Activated CD8-positive, alpha-beta T cell treated with anti-CD3 and anti-CD28 coated beads for 36 hours (primary cell): Measurements from ENCODE around the gene DIO3. TPM values are rescaled to one million over a fixed set of nuclear protein-coding genes. Genes with fewer than 3 reads are reported as not detected.

ENCODE experiments used
- ATAC-seq: fragments of 200-7000 bp; cut with Tn5 transposase; one replicate; pipeline ENCODE4 v1.10.0; 2021; ENCODE audit warnings: mild to moderate bottlenecking, moderate library complexity
- CTCF ChIA-PET: fragments of 350-600 bp; sonication (Branson Sonifier 250); formaldehyde crosslinking; loops from one replicate; lab custom pipeline; 2021; ENCODE audit warnings: antibody characterized with exemption; lab: Charles Lee
- POLR2A ChIA-PET: fragments of 350-600 bp; sonication (Branson Sonifier 250); formaldehyde crosslinking; loops from one replicate; lab custom pipeline; 2021; ENCODE audit warnings: antibody characterized with exemption; lab: Charles Lee
- DNase-seq: peaks from one replicate; pipeline ENCODE4 v3.0.0-alpha.2; 2020
- H3K27ac Mint-ChIP-seq: one replicate; pipeline ENCODE4 v1.8.0; 2021; ENCODE audit warnings: mild to moderate bottlenecking, mixed read lengths
- H3K27me3 Mint-ChIP-seq: one replicate; pipeline ENCODE4 v1.8.0; 2021; ENCODE audit warnings: mixed read lengths
- H3K36me3 Mint-ChIP-seq: one replicate; pipeline ENCODE4 v1.8.0; 2021; ENCODE audit warnings: low read depth, mixed read lengths
- H3K4me1 Mint-ChIP-seq: one replicate; pipeline ENCODE4 v1.8.0; 2021; ENCODE audit warnings: low read depth, mixed read lengths
- H3K4me3 Mint-ChIP-seq: one replicate; pipeline ENCODE4 v1.8.0; 2021; ENCODE audit warnings: mild to moderate bottlenecking, moderate library complexity, mixed read lengths
- H3K9me3 Mint-ChIP-seq: one replicate; pipeline ENCODE4 v1.8.0; 2021; ENCODE audit warnings: mixed read lengths
- CTCF ChIP-seq: fragments of 200-600 bp; IDR thresholded peaks from one replicate; pipeline ENCODE4 v1.8.0; 2022; ENCODE audit warnings: antibody characterized with exemption, mild to moderate bottlenecking
- intact Hi-C: fragments of 100-400 bp; cut with micrococcal nuclease; formaldehyde crosslinking; loops from one replicate; pipeline ENCODE4 v1.10.0; 2022
- total RNA-seq, 2 experiments: library from RNA; stranded (reverse); gene quantifications; one replicate each; pipeline ENCODE4 v1.2.3, GENCODE V29; 2021

Gene DIO3
- total RNA-seq, 2 experiments from 2014 or later: not detected

GRCh38 chr14:101604228-101604934, 43.1 kb downstream of the DIO3 start:
- Mint-ChIP-seq H3K9me3 (no peaks in the 10 kb centered on the region), H3K36me3 (no peaks in the 10 kb centered on the region), H3K4me3 (no peak overlapping the region), H3K4me1 (no peaks in the 10 kb centered on the region), H3K27ac (no peak overlapping the region), H3K27me3 (peaks cover 15% of the 10 kb centered on the region)
- DNase-seq: no peak
- CTCF ChIA-PET: no interaction called here
- TF ChIP-seq CTCF: no peak
- POLR2A ChIA-PET: no interaction called here
- intact Hi-C loops: no loop called here
- ATAC-seq: no peak

GRCh38 chr14:101604935-101605780, 43.9 kb downstream of the DIO3 start:
- Mint-ChIP-seq H3K36me3 (no peaks in the 10 kb centered on the region), H3K4me1 (no peaks in the 10 kb centered on the region), H3K27me3 (peaks cover 18% of the 10 kb centered on the region), H3K4me3 (no peak overlapping the region), H3K27ac (no peak overlapping the region), H3K9me3 (no peaks in the 10 kb centered on the region)
- DNase-seq (no peak), ATAC-seq (no peak)
- CTCF ChIA-PET: no interaction called here
- TF ChIP-seq CTCF: no peak
- POLR2A ChIA-PET: interaction anchor here (1.3 kb wide), 1 partner anchor 10 kb away, joined by 3 read pairs; no protein-coding TSS in a partner anchor
- intact Hi-C loops: no loop called here

GRCh38 chr14:101605836-101606235, 44.5 kb downstream of the DIO3 start:
- Mint-ChIP-seq H3K27ac (no peak overlapping the region), H3K9me3 (no peaks in the 10 kb centered on the region), H3K36me3 (no peaks in the 10 kb centered on the region), H3K4me1 (no peaks in the 10 kb centered on the region), H3K27me3 (peaks cover 23% of the 10 kb centered on the region), H3K4me3 (no peak overlapping the region)
- ChIA-PET CTCF (no interaction called here), POLR2A (interaction anchor here (1.3 kb wide), 1 partner anchor 9 kb away, joined by 3 read pairs; no protein-coding TSS in a partner anchor)
- intact Hi-C loops: no loop called here
- no peak for DNase-seq
- TF ChIP-seq CTCF: no peak
- ATAC-seq: no peak

Other genes starting within 250 kb of the DIO3 start
- 100 to 1,000 TPM; 238 to 242 TPM for gene PPP2R5C, start 200.2 kb downstream of the DIO3 start, total RNA-seq